ENCODE data around the gene THSD4.

The THSD4 gene

DNA sequence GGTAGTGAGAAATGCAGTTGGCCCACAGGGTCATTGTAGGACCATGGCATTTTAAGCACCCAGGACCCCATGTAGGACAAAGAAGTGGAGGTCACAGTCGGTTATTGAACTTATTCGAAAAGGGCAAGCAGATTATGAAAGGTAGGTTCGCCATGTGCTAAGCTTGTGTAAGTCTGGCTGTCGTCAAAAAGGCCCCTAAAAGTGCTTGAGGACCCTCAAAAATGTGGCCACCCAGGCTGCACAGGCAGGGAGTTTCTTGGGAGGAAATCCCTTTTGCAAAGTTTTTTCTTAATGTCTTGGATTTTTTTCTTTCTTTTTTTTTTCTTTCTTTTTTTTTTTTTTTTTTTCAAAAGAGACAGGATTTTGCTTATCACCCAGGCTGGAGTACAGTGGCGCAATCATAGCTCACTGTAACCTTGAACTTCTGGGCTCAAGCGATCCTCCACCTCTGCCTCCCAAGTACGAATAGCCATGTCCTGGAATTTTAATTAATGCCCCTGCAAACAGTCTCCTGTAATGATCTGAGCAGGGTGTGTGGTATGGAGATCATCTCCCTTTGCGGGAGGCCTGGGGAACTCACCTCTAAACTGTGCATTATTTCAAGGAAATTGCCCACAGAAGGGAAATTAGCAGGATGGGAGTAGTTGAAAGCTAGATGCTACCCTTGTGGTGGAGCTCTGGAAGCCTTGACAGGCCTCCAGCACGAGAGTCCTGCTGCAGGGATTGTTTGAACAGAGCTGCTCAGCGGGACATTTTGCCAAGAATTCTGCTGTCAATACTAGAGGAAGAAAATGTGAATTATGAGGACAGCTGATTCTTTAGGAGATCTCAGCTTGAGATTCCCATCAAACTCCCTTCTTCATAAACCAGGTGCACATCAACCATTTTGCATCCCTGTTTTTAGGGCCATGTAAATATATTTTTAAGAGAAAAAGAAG, 28.4 kb downstream of the THSD4 start:
- DNase-seq (ENCODE audit: extremely low read depth, low read depth): no peak
- TF ChIP-seq, protein P1, sequence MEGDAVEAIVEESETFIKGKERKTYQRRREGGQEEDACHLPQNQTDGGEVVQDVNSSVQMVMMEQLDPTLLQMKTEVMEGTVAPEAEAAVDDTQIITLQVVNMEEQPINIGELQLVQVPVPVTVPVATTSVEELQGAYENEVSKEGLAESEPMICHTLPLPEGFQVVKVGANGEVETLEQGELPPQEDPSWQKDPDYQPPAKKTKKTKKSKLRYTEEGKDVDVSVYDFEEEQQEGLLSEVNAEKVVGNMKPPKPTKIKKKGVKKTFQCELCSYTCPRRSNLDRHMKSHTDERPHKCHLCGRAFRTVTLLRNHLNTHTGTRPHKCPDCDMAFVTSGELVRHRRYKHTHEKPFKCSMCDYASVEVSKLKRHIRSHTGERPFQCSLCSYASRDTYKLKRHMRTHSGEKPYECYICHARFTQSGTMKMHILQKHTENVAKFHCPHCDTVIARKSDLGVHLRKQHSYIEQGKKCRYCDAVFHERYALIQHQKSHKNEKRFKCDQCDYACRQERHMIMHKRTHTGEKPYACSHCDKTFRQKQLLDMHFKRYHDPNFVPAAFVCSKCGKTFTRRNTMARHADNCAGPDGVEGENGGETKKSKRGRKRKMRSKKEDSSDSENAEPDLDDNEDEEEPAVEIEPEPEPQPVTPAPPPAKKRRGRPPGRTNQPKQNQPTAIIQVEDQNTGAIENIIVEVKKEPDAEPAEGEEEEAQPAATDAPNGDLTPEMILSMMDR (IDR thresholded peaks at IDR 0.05; ENCODE audit: low read depth, low read length, missing control alignments): no peak
- H3K4me3 ChIP-seq (replicated peaks; ENCODE audit: low read depth, low read length): no peak overlapping the region

DNA sequence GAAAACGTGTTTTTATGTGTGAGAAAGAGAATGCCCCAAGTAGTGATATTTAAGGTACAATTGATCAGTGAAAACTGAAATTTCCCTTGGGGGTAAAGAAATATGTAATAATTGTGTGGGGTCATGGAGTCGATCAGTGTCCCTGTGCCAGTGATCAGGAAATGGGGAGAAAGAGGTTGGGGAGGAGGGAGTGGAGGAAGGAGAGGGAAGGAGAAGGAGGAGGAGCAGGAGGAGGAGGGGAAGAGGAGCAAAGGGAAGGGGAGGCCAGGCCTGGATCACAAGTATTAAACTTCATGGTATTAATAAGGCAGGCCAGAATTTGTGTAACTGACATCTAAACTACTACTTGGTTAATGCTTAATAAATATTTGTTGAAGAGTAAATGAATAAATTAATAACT, 30.4 kb downstream of the THSD4 start:
- TF ChIP-seq, protein P1 (IDR thresholded peaks at IDR 0.05; ENCODE audit: low read depth, low read length, missing control alignments): no peak
- H3K4me3 ChIP-seq (replicated peaks; ENCODE audit: low read depth, low read length): no peak overlapping the region

DNA sequence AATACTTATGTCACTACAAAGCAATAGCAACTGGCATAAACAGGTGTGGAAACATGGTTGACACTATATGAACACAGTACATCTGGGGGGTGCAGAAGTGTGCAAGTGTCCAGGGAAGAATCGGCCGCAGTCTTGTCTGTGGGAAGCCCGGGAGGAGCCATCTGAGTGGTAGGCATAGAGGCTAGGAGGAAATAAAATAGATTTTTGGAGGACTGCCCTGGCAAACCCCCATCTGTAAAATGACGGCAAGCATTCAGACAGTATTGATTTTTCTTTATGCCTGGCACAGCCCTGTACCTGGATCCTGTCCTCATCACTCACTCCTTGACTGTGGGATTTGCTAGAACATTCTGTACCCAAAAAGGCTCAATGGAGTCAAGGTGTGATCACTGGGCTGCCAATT, 31.3 kb downstream of the THSD4 start:
- TF ChIP-seq, protein P1 (IDR thresholded peaks at IDR 0.05; ENCODE audit: low read depth, low read length, missing control alignments): no peak
- DNase-seq (ENCODE audit: extremely low read depth, low read depth): no peak

More for the DNA sequence above, 30.4 kb downstream of the THSD4 start:
- no peak for DNase-seq (ENCODE audit: extremely low read depth, low read depth)

DNA sequence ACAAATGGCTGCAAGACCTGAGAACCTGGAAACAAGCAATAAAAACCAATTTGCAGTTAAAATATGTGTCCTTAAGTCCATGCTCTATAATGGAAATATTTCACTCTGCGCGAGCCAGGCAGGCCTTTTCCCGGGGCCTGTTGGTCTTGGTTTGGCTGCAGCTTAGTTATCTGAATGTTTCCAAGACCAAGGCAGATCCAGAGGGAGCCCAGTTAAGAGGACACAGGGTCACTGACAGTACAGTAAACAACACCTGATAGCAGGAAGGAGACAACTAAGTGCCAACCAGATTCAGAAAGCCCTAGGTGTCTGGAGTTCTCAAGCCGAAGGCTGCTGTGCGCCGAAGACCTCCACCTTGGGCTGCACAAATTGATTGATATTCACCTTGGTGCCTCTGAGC, 32.8 kb downstream of the THSD4 start:
- no peak for DNase-seq (ENCODE audit: extremely low read depth, low read depth)
- TF ChIP-seq, protein P1 (IDR thresholded peaks at IDR 0.05; ENCODE audit: low read depth, low read length, missing control alignments): no peak

More for the DNA sequence above, 31.3 kb downstream of the THSD4 start:
- H3K4me3 ChIP-seq (replicated peaks; ENCODE audit: low read depth, low read length): no peak overlapping the region

DNA sequence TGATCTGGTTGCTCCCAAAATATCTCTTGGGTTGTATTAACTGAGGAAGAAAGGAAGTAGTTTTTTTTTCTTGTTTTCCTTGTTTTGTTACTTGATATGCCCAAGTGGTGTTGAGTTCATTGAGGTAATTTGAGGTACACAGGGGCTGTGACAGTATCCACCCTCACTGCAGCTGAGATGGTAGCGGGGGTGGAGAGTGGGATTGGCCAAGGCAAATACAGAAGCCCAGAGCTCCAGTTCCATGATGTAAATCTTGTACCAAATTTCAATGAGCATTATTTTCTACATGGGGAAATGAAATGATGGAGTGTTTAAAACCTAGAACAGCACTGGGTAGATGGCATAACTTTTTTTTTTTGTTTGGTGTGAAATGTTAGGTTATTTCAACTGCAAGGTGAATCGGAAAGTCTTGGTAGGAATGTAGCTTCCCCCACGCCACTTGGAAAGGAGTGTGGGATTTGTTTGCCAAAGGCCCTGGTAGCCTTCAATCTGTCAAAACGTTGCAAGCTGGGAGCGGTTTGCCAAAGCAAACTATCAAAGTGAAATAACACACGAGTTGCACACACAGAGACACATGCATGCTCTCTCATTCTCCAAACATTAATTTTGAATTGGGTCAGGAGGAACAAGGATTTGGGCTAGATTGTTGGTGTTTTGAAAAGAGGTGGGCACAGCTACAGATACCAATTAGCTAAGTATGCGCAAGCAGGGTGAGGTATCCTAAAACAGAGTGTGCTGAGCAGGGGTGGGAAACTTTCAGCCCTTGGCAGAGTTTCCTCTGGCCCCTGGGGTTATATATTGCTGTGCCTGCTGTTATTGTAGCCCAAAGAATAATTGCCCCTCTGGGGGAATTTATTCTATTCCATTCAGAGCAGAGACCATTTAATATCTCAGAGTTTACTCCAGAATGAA, 34.6 kb downstream of the THSD4 start:
- TF ChIP-seq, protein P1 (IDR thresholded peaks at IDR 0.05; ENCODE audit: low read depth, low read length, missing control alignments): no peak
- no peak overlapping the region for H3K4me3 ChIP-seq (replicated peaks; ENCODE audit: low read depth, low read length)
- DNase-seq (ENCODE audit: extremely low read depth, low read depth): no peak

More for the DNA sequence above, 32.8 kb downstream of the THSD4 start:
- no peak overlapping the region for H3K4me3 ChIP-seq (replicated peaks; ENCODE audit: low read depth, low read length)

DNA sequence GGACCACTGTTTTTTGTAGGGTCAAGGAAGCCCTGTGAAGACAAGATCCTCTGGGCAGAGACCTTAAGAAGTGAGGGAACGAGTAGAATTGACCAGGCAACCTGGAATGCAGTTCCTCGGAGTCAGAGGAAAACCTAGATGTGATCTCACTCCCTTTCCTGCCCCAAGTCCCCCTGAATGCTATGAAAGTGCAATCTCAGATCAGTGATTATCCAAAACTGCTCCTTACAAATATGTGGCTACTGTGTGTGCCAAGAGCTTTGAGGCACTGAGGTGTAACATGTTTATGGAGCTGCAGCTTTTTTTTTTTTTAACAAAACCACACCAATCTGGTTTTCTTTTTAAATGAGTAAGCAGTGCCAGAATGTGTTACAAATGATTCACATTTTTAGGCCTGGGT, 35.8 kb downstream of the THSD4 start:
- DNase-seq (ENCODE audit: extremely low read depth, low read depth): no peak
- TF ChIP-seq, protein P1 (IDR thresholded peaks at IDR 0.05; ENCODE audit: low read depth, low read length, missing control alignments): no peak
- no peak overlapping the region for H3K4me3 ChIP-seq (replicated peaks; ENCODE audit: low read depth, low read length)
